GM19239 (cell line): ENCODE measurements around the gene LZTS2.
A peak's percentile ranks its signal among the peaks of the same experiment; 100 is the strongest.

ENCODE experiments used
- DNase-seq: peaks from one replicate; pipeline ENCODE4 v3.0.0; 2011; ENCODE audit warnings: low spot score; ENCODE audit not compliant: insufficient read length
- FAIRE-seq: peaks from 2 replicates; lab custom pipeline; 2011; peaks lifted over from hg19 to GRCh38; lab: Jason Lieb, UNC

Gene LZTS2

DNA sequence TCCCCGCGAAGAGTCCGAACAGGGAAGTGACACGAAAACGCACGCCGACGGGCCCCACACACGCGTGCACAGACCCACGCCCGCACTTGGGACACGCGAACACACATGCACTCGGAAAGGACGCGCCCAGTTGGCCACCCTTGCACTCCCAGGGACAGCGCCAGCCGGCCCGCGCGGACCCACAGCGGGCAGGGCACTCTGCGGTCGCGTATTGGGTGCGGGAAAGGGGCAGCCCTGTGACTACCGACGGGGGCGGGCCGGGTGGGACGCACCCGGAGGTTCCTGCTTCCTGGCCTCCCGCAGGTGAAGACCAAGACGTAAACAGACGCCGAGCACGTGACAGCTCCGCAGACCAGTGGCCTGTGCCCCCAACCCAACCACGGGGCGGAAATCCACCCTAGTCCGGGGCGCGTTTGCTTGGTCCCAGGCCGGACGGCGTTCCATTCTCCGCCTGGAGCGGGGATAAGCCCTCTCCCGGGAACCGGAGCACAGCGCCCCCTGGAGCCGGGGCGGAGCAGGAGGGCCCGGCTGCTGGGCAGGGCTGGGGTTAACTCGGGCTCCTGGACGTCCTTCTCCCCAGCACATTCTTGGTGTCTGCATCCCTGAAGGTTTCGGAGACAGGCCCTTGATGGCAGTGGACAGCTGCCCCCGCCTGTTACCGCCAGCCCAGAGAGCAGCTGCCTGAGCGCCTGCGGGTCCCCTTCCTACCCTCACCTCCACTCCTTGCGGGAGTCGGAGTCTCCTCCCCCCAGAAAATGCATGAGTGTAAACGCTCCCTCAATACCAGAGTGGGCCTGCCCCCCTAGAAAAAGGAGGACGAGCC lies 2.0 kb upstream of the LZTS2 start:
- peak; percentile 84 for DNase-seq
- peak; percentile 23 for FAIRE-seq

DNA sequence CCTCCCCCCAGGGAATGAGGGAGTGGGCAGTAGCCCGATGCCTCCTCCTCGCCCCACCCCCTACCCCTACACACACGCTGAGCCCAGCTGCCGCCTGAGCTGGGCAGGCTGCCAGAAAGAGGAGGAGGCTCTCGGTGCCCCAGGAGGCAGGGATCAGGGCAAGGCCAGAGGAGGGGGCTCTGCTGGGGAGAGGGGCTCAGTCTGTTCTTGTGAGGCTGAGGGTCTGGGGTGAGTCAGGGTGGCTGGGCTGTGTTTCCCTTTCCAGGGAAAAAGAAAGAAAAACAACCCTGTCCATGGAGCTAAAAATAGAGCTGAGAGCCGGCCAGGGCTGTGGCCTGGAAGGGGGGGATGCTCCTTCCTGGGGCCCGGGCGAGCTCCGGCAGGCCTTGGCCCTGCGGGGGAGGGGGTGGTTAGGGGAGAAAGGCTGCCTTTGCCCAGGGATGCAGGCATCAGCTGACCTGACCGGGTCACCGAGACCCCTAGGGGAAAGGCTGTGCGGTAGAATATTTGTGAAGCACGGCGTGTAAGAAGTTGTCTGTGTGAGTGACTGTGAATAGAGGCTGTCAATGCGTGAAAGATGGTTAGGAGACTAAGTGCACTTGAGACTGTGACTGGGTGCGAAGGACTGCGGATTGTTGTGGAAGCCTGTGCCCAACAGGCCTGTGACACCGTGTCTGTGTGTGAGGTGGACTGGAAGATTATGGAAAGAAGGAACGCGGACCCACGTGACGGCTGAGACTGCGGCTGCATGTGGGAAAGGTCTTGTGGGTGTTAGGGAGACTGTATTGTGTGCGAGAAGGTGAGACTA lies 1.2 kb upstream of the LZTS2 start:
- FAIRE-seq = no peak
- peak; percentile 83 for DNase-seq

DNA sequence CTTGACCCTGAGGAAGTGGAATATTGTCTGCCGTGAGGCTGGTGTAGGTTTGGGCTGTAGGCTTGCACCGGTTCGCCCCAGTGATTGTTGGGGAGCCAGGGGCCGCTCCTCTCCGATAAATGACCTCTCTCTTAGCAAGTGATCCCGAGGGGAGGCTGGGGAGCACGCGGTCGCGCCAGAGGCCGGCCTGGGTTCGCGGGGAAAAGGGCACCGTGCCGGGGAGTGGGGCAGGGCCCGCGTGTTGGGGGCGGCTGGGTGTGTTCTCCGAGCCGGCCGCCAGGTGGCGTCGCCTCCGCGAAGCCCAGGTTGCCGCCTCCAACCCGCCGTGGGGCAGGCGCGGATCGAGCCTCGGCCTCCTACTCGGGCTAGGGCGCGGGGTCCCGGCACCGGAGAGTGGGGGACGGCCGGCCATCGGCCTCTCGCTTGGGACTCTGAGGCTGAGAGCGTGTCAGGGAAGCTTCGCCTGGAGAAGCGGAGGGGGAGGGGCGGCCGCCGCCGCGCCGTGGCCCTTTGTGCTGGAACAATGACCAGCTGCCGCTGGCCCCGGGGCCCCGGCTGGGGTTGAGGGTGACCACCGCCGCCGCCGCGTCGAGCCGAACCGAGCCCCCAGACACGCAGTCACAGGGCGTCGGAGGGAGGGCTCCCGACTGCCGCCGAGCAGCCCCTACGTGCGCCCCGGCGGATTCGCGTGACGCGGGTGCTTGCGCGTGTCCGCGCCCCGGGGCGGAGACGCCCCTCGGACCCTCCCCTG lies 442 bp upstream of the LZTS2 start:
- DNase-seq (peak; percentile 97), FAIRE-seq (peak; percentile 84)

DNA sequence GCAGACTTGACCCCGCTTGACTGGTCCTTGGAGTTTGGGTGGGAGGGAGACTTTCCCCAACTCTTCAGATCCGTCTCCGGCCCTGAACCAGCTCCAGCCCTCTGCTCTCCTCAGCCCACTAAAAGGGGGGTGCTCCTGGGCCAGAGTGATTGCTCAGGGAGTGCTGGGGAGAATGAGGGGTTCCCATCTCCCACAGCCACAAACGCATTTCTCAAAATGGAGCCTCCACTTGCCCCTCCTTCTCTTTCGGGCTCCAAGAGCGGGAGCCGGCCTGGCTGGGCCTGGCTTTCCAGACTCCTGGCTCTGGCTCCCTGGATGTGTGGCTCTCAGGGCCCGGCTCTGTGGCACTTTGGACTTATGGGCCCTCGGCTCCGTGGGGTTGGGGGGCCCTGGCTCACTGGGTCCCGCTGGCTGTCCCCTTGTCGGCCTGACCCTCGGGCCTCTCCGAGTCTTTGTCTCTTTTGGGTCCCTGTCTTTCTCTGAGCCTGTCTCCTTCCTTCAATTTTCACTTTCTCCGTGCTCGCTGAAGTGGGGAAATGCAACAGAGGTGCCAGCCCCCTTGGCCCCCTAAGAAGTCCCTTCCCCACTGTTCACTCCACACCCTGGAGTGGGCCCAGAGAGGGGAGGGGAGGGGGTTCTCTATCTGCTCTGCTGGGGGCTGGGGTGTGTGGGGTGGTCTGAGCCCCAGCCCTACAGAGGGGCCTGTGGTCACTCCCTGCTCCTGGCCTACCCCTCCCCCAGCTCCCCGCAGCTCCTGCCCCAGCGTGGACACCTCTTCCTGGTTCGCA lies 713 bp downstream of the LZTS2 start:
- DNase-seq (peak; percentile 34), FAIRE-seq (peak; percentile 44)

DNA sequence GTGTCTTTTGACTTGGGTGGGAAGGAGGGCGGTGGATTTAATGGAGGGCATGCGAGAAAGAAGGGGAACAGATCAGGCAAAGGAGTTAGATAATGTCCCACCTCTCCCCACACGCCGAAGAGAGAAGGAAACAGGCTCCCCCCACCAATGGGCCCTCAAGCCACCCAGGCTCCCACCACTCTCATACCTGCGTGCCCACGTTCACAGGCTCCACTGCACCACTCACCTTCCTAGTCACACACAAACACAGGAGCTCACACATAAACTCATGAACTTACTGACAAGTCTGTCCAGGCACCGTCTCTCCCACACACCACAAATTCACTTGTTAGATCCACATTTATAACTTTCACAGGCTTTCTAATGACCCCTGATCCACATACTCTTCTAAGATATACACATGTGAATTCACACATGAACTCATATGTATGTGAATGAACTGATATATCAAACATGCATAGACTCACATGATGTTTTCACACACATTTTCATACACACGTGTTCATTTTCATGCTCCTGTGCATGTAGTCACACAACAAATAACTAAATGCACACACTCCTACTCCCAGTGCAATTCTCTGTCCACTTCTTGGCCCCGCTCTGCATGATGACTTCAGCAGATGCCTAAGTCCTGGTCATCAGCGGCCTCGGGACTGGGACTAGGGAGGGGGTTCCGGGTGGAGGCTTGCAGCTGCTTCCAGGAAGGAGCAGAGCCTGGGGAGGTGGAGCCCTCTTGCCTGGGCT lies 1.5 kb downstream of the LZTS2 start:
- FAIRE-seq (no peak), DNase-seq (no peak)

DNA sequence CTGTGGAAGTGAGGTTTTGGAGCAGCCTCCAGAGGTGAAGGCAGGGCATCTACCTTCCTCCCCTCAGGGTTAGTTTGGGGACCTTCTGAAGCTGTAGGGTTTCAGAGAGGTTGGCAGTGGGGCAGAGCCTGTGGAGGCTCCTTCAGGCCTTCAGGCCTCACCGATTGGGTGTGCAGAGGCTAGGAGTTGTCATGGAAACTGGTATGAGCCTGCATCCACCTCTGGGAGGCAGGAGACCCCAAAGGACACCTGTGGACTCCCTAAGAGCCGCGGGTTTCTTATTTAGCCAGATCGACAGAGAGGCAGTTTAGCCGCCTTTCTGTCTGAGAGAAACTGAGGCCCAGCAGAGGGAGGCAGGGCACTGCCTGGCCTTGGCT lies 2.0 kb downstream of the LZTS2 start:
- FAIRE-seq = no peak
- DNase-seq = no peak

DNA sequence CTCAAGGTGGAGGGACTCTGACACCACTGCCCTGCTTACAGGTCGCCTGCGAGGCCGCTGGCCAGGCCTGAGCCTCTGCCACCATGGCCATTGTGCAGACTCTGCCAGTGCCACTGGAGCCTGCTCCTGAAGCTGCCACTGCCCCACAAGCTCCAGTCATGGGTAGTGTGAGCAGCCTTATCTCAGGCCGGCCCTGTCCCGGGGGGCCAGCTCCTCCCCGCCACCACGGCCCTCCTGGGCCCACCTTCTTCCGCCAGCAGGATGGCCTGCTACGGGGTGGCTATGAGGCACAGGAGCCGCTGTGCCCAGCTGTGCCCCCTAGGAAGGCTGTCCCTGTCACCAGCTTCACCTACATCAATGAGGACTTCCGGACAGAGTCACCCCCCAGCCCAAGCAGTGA lies 2.8 kb downstream of the LZTS2 start:
- DNase-seq = no peak
- FAIRE-seq = no peak

DNA sequence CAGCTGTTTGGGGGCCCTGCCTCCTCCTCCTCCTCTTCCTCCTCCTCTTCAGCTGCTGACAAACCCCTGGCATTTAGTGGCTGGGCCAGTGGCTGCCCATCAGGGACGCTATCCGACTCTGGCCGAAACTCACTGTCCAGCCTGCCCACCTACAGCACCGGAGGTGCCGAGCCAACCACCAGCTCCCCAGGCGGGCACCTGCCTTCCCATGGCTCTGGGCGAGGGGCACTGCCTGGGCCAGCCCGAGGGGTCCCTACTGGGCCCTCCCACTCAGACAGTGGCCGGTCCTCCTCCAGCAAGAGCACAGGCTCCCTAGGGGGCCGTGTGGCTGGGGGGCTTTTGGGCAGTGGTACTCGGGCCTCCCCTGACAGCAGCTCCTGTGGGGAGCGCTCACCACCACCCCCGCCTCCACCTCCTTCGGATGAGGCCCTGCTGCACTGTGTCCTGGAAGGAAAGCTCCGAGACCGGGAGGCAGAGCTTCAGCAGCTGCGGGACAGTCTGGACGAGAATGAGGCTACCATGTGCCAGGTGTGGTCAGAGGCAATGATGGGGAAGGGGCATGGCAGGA lies 4.1 kb downstream of the LZTS2 start:
- no peak for FAIRE-seq
- no peak for DNase-seq

DNA sequence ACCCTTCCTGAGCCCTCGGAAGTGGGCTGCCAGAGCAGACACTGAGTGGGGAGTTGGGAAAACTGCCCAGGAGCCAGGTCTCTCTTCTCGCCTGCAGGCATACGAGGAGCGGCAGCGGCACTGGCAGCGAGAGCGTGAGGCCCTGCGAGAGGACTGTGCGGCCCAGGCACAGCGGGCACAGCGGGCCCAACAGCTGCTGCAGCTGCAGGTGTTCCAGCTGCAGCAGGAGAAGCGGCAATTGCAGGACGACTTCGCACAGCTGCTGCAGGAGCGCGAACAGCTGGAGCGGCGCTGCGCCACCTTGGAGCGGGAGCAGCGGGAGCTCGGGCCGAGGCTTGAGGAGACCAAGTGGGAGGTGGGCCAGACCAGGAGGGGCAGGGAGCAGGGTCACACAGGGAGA lies 5.8 kb downstream of the LZTS2 start:
- DNase-seq = no peak
- FAIRE-seq = no peak

DNA sequence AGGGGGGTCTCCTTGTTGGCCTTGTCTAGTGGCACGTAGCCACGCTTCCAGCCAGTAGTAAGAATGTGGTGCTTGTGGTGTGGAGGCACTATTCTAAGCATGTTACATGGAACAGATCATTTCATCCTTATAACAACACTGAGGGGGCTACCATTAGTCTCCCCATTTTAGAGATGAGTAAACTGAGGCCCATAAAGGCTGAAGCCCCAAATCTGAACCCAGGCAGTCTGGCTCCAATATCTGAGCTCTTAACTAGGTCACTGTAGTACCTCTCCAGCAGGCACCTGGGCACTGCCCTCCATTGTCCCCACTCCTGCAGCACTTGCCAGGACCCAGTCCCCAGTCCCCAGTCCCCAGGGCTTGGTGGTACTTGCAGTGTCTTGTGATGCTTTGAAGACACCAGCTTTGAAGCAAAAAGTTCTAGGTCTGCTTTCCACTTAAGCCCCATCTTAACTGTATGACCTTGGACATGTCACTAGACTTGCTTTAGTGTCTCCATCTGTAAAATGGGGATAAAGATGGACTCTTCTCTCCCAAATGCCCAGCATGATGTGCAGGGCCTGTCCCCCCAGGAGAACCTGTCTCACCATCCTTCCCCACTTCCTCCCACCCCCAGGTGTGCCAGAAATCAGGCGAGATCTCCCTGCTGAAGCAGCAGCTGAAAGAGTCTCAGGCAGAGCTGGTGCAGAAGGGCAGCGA lies 6.4 kb downstream of the LZTS2 start:
- FAIRE-seq = no peak
- DNase-seq = no peak

DNA sequence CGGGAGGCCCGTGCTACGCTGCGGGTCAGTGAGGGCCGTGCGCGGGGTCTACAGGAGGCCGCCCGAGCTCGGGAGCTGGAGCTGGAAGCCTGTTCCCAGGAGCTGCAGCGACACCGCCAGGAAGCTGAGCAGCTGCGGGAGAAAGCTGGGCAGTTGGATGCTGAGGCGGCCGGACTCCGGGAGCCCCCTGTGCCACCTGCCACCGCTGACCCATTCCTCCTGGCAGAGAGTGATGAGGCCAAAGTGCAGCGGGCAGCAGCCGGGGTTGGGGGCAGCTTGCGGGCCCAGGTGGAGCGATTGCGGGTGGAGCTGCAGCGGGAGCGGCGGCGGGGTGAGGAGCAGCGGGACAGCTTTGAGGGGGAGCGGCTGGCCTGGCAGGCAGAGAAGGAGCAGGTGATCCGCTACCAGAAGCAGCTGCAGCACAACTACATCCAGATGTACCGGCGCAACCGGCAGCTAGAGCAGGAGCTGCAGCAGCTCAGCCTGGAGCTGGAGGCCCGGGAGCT lies 7.0 kb downstream of the LZTS2 start:
- FAIRE-seq = no peak

DNA sequence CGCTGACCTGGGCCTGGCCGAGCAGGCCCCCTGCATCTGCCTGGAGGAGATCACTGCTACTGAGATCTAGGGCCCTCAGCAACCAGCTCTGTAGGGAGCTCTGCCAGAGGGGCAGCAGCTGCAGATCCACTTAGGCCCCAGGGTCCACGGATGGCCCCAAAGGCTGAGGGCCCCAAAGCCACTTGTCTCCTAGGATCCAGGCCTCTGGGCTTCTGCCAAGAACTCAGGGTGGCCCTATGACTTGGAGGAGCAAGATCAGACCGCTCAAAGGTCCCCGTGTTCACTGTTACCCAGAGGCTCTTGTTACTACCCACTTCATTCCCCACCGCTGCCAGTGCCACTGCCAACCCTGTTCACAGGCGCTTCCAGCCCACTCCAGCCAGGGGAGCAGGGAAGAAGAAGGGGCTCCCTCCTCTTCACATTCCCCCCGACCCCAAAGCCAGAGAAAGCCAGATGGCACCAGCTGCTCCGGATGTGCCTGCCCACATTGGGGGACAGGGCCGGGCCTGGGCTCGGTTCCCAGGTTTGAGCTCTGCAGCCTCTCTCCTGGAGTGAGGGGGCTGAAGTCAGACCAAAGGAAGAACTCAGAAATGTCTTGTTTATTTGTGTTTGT lies 7.6 kb downstream of the LZTS2 start:
- no peak for DNase-seq
- no peak for FAIRE-seq

More for the DNA sequence above, 7.0 kb downstream of the LZTS2 start:
- DNase-seq = no peak

DNA sequence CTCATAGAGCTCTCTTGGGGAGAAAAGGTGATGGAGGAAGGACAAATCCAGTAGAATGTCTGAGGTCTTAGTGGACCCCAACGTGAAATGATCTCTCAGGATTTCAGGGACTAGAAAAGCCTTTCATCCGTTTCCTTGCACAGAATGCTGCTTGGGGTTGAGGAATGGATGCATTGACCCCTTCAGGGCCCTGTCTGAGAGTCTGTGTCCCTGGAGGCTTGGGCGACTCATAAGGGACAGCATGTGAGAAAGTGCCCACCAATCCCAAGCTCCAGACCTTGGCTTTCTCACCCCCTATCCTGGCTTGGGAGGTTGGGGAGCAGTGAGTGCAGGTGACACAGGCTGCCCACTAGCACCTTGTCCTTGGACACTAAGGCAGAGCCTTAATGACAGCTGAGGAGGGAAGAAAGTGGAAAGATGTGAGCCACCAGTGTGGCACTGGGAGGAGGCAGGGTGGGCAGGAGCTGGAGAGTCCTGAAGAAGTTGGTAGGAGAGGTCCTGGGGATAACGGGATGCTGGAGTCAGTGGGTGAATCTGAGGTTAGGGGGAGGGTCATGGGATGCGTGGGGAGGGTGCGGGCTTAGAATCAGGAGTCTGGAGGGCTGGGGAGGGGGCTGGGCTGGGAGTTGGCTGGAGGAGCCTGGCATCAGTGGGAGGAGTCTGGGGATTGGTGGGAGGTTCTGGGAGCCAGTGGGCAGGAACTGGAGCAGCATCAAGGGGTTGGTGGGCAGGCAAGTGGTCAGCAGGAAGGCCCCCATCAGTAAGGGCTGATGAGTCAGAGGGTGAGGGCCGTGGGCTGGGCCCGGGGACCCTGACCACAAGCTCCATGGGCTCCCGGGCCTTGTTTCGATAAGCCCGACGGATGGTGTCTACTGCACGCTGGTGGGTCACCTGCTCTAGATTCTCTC lies 8.6 kb downstream of the LZTS2 start:
- FAIRE-seq (no peak), DNase-seq (no peak)

DNA sequence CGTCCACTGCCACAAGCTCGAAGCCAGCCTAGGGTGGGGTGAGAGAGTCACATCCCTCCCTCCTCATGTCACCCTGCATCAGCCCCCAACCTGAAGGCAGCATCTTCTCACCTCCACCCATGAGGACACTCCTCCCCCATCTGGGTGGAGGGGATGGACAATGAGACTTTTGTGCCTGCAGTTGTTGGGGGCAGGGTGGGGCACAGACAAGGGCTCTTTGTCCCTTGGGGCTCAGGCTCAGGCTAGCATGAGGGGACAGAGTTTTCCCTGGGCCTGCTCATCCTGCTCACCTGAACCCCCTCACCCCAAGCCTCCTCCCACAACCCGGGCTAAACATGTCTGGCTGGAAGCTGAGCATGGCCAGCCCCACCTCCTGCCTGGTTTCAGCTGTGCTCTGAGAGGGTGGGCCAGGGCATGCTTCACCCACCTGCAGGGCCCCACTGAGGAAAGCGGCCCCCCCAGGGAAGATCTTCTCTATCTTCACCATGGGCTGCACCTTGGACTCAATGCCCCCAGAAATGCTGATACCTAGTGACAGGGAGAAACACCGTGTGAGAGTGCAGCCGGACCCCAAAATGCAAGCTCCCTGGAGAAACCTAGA lies 9.3 kb downstream of the LZTS2 start:
- no peak for DNase-seq
- no peak for FAIRE-seq

DNA sequence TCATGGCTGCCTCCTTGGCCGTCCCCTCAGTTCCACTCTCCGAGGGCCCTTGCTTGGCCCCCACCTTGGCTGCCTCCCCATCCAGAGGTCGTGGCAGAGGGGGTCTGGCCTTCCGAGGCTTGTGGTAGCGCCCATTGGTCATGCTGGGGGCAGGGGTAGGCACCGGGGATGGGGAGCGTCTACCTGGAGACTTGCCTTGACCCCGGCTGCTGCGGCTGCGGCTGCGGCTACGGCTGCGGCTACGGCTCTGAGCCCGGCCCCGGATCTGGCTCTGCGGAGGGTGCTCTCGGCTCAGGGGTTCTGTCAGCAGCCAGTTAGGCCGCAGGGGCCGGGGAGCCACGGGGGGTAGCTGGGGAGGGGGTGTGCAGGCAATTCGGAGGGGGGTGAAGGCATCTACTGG lies 10.7 kb downstream of the LZTS2 start:
- no peak for DNase-seq
- FAIRE-seq = no peak
